Kidney (tissue), 14 donors: ENCODE measurements around the gene MDM1. TPM values are rescaled to one million over a fixed set of nuclear protein-coding genes. Genes with fewer than 3 reads are reported as not detected.

Source experiments
- DNase-seq, 5 donors: peaks; one replicate each; pipeline ENCODE4 v3.0.0-alpha.2; 2013 to 2020
- FAIRE-seq: peaks from 2 replicates; lab custom pipeline; 2012; peaks lifted over from hg19 to GRCh38; lab: Jason Lieb, UNC
- H3K27ac ChIP-seq, 2 donors: one replicate each; pipeline ENCODE4 v1.7.0; 2013; ENCODE audit warnings: low read depth in 2 of 2, low read length in 2 of 2, inconsistent platforms in 1 of 2
- H3K27me3 ChIP-seq: one replicate; pipeline ENCODE4 v1.7.1; 2013; ENCODE audit warnings: low read length, inconsistent platforms; ENCODE audit not compliant: control insufficient read depth, insufficient read depth
- H3K36me3 ChIP-seq, 3 donors: one replicate each; pipeline versions ENCODE4 v1.7.0 to v1.7.1; 2013; ENCODE audit warnings: low read length in 3 of 3, control low read depth in 1 of 3, inconsistent platforms in 1 of 3; ENCODE audit not compliant: insufficient read depth in 3 of 3, control insufficient read depth in 2 of 3
- H3K4me1 ChIP-seq, 3 donors: one replicate each; pipeline versions ENCODE4 v1.7.0 to v1.7.1; 2013; ENCODE audit warnings: low read length in 3 of 3, inconsistent platforms in 1 of 3, low read depth in 1 of 3; ENCODE audit not compliant: control insufficient read depth in 2 of 3, insufficient read depth in 2 of 3
- H3K4me3 ChIP-seq, 3 donors: one replicate each; pipeline versions ENCODE4 v1.7.0 to v1.8.1; 2013; ENCODE audit warnings: low read length in 3 of 3, control low read depth in 1 of 3, inconsistent platforms in 1 of 3
- H3K9ac ChIP-seq, 3 donors: one replicate each; pipeline versions ENCODE4 v1.7.0 to v1.7.1; 2013; ENCODE audit warnings: low read length in 3 of 3, control low read depth in 1 of 3, inconsistent platforms in 1 of 3
- H3K9me3 ChIP-seq, 3 donors: one replicate each; pipeline versions ENCODE4 v1.7.0 to v1.7.1; 2013; ENCODE audit warnings: low read length in 3 of 3, control low read depth in 1 of 3, inconsistent platforms in 1 of 3; ENCODE audit not compliant: control insufficient read depth in 2 of 3, insufficient read depth in 1 of 3
- CTCF ChIP-seq: IDR thresholded peaks from 3 replicates; pipeline ENCODE4 v1.5.1; 2012; ENCODE audit warnings: mild to moderate bottlenecking, moderate library complexity, borderline replicate concordance; ENCODE audit not compliant: insufficient read depth; ENCODE audit errors: extremely low read depth
- intact Hi-C: fragments of 100-400 bp; cut with DNase I; formaldehyde crosslinking; loops from one replicate; pipeline ENCODE4 v1.11.1; 2022
- polyA plus RNA-seq: library from polyadenylated mRNA; stranded (reverse); fragments of 350-450 nt; fragmentation: Illumina TruSeq; extraction: RNeasy Lipid Tissue Mini Kit (QIAGEN cat#74804); gene quantifications from one replicate; pipeline ENCODE4 v1.2.3, GENCODE V29; 2014; ENCODE audit warnings: low read depth, low replicate concordance; ENCODE audit not compliant: insufficient read depth
- total RNA-seq: library from RNA; stranded (reverse); fragmentation: NEBNext Ultra II Directional; extraction: Animal tissue kit (Norgen Biotek cat#: 25700); gene quantifications from one replicate; pipeline ENCODE4 v1.2.1, GENCODE V29; 2021
- donor health status: control.
- donor health status: control.
- donor health status: control.
- donor health status: control.
- donor health status: control.
- donor health status: DM: yes; HTN: yes; CAD: no.
- donor health status: Normal renal cell carcinoma (clear cell type).

MDM1 gene
- total and polyA plus RNA-seq, 2 donors from 2014 or later = 8.9 to 14.1 TPM

GRCh38 chr12:68370006-68370590, 37.9 kb upstream of the MDM1 start:
- H3K27me3 ChIP-seq = no peaks in the 10 kb centered on the region
- DNase-seq = peak in 2 of 5 donors; percentile 13 to 18
- intact Hi-C loops = no loop called here
- no peaks in the 10 kb centered on the region for H3K9me3 ChIP-seq
- TF ChIP-seq CTCF = no peak
- H3K4me3 ChIP-seq = no peak overlapping the region
- no peak overlapping the region for H3K27ac ChIP-seq
- peaks cover 0 to 4% (median 0%) of the 10 kb centered on the region in 3 donors for H3K4me1 ChIP-seq
- no peaks in the 10 kb centered on the region for H3K36me3 ChIP-seq
- no peak overlapping the region for H3K9ac ChIP-seq
- FAIRE-seq = no peak

- intact Hi-C loops = no loop called here
These were observed 36.2 kb upstream of the MDM1 start for GRCh38 chr12:68368327-68368726.

GRCh38 chr12:68367903-68368302, 35.7 kb upstream of the MDM1 start:
- Histone ChIP-seq H3K36me3 (no peaks in the 10 kb centered on the region), H3K27ac (peak overlapping the region in 1 of 2 donors; percentile 27), H3K4me1 (peaks cover 0 to 16% (median 6%) of the 10 kb centered on the region in 3 donors), H3K9me3 (no peaks in the 10 kb centered on the region), H3K27me3 (no peaks in the 10 kb centered on the region), H3K4me3 (no peak overlapping the region), H3K9ac (no peak overlapping the region)
- DNase-seq (no peak), FAIRE-seq (no peak)
- intact Hi-C loops = no loop called here
- no peak for TF ChIP-seq CTCF

More at GRCh38 chr12:68368327-68368726, 36.2 kb upstream of the MDM1 start:
- Histone ChIP-seq H3K27me3 (no peaks in the 10 kb centered on the region), H3K4me1 (peaks cover 0 to 16% (median 6%) of the 10 kb centered on the region in 3 donors), H3K36me3 (no peaks in the 10 kb centered on the region), H3K27ac (peak overlapping the region in 1 of 2 donors; percentile 27), H3K4me3 (no peak overlapping the region), H3K9me3 (no peaks in the 10 kb centered on the region), H3K9ac (no peak overlapping the region)
- FAIRE-seq (no peak), DNase-seq (peak in 1 of 5 donors; percentile 39)
- no peak for TF ChIP-seq CTCF

GRCh38 chr12:68367116-68367515, 35.0 kb upstream of the MDM1 start:
- Histone ChIP-seq H3K36me3 (no peaks in the 10 kb centered on the region), H3K4me1 (peaks cover 0 to 16% (median 6%) of the 10 kb centered on the region in 3 donors), H3K9ac (no peak overlapping the region), H3K27me3 (no peaks in the 10 kb centered on the region), H3K9me3 (no peaks in the 10 kb centered on the region), H3K4me3 (no peak overlapping the region), H3K27ac (no peak overlapping the region)
- DNase-seq (no peak), FAIRE-seq (no peak)
- intact Hi-C loops = no loop called here
- no peak for TF ChIP-seq CTCF
